Mesendoderm (in vitro differentiated cells): ENCODE measurements around the gene RNF135.

Source experiments
- DNase-seq: peaks from one replicate; pipeline ENCODE4 v3.0.0; 2013
- H2AK5ac ChIP-seq: 2 replicates; pipeline ENCODE4 v1.6.1; 2013; ENCODE audit warnings: low read length, inconsistent platforms
- H2BK120ac ChIP-seq: 2 replicates; pipeline ENCODE4 v1.6.1; 2013; ENCODE audit warnings: low read depth, mild to moderate bottlenecking, low read length, moderate library complexity, mixed read lengths
- H2BK15ac ChIP-seq: replicated peaks from 2 replicates; pipeline ENCODE4 v1.6.1; 2013; ENCODE audit warnings: low read depth, mild to moderate bottlenecking, moderate library complexity
- H2BK5ac ChIP-seq: 2 replicates; pipeline ENCODE4 v1.6.1; 2013; ENCODE audit warnings: low read length, inconsistent platforms
- H3K18ac ChIP-seq: 2 replicates; pipeline ENCODE4 v1.6.1; 2013; ENCODE audit warnings: mild to moderate bottlenecking, low read length, mixed read lengths
- H3K23ac ChIP-seq: one replicate; pipeline ENCODE4 v1.6.1; 2013; ENCODE audit warnings: low read length
- H3K27ac ChIP-seq: 2 replicates; pipeline ENCODE4 v1.5.1; 2013; ENCODE audit warnings: low read depth, mild to moderate bottlenecking, inconsistent platforms, low read length, moderate library complexity
- H3K27me3 ChIP-seq: 2 replicates; pipeline ENCODE4 v1.6.1; 2013; ENCODE audit warnings: low read length, control low read depth, mild to moderate bottlenecking, inconsistent platforms; ENCODE audit not compliant: insufficient read depth, poor library complexity
- H3K36me3 ChIP-seq: 2 replicates; pipeline ENCODE4 v1.6.1; 2013; ENCODE audit warnings: low read length, inconsistent platforms; ENCODE audit not compliant: control insufficient read depth, insufficient read depth
- H3K4ac ChIP-seq: one replicate; pipeline ENCODE4 v1.6.1; 2013; ENCODE audit warnings: low read depth, mild to moderate bottlenecking, low read length, moderate library complexity
- H3K4me1 ChIP-seq: 2 replicates; pipeline ENCODE4 v1.6.1; 2013; ENCODE audit warnings: low read depth, low read length, inconsistent platforms; ENCODE audit not compliant: control insufficient read depth
- H3K4me2 ChIP-seq: 2 replicates; pipeline ENCODE4 v1.6.1; 2013; ENCODE audit warnings: low read length
- H3K4me3 ChIP-seq: 2 replicates; pipeline ENCODE4 v1.5.1; 2013; ENCODE audit warnings: mild to moderate bottlenecking, low read length
- H3K56ac ChIP-seq: one replicate; pipeline ENCODE4 v1.6.1; 2013; ENCODE audit warnings: low read length
- H3K79me1 ChIP-seq: 2 replicates; pipeline ENCODE4 v1.6.1; 2013; ENCODE audit warnings: low read length, inconsistent platforms
- H3K79me2 ChIP-seq: 2 replicates; pipeline ENCODE4 v1.6.1; 2013; ENCODE audit warnings: mild to moderate bottlenecking, low read length; ENCODE audit not compliant: control insufficient read depth, insufficient read depth
- H3K9ac ChIP-seq: 2 replicates; pipeline ENCODE4 v1.6.1; 2013; ENCODE audit warnings: low read length, inconsistent platforms
- H4K5ac ChIP-seq: one replicate; pipeline ENCODE4 v1.6.1; 2013; ENCODE audit warnings: low read length
- H4K8ac ChIP-seq: one replicate; pipeline ENCODE4 v1.6.1; 2013; ENCODE audit warnings: low read depth, mild to moderate bottlenecking, control low read depth, low read length, moderate library complexity
- WGBS: extraction: QIAGEN DNeasy Blood & Tissue Kit; methylation state at CpG from one replicate; pipeline ENCODE4 v1.1.7; 2013; ENCODE audit warnings: low lambda C conversion rate, missing lambda C conversion rate; ENCODE audit not compliant: insufficient coverage; ENCODE audit errors: extremely low coverage; 5-methylcytosine and 5-hydroxymethylcytosine counted together

The RNF135 gene

GRCh38 chr17:30950669-30951399 lies 20.0 kb upstream of the RNF135 start:
- Histone ChIP-seq H2AK5ac (no peak overlapping the region), H3K4me3 (no peak overlapping the region), H2BK120ac (no peak overlapping the region), H3K4ac (no peak overlapping the region), H2BK5ac (no peak overlapping the region), H3K27me3 (no peaks in the 10 kb centered on the region), H4K8ac (no peak overlapping the region), H3K9ac (no peak overlapping the region), H3K79me1 (no peaks in the 10 kb centered on the region), H3K56ac (no peak overlapping the region), H3K36me3 (no peaks in the 10 kb centered on the region), H3K79me2 (no peaks in the 10 kb centered on the region), H4K5ac (no peak overlapping the region), H2BK15ac (no peak overlapping the region), H3K4me1 (no peaks in the 10 kb centered on the region), H3K23ac (no peak overlapping the region), H3K4me2 (no peak overlapping the region), H3K27ac (no peak overlapping the region), H3K18ac (no peak overlapping the region)
- WGBS: no CpG with 5 or more reads among the region's 9 CpGs
- DNase-seq: no peak

- Histone ChIP-seq H3K79me1 (no peaks in the 10 kb centered on the region), H2BK120ac (no peak overlapping the region), H3K79me2 (no peaks in the 10 kb centered on the region), H3K27ac (no peak overlapping the region), H3K9ac (no peak overlapping the region), H3K18ac (no peak overlapping the region), H3K36me3 (no peaks in the 10 kb centered on the region), H2AK5ac (no peak overlapping the region), H3K4me3 (no peak overlapping the region), H3K4me2 (no peak overlapping the region), H3K23ac (no peak overlapping the region), H4K8ac (no peak overlapping the region), H2BK15ac (no peak overlapping the region), H3K27me3 (no peaks in the 10 kb centered on the region), H3K4ac (no peak overlapping the region), H3K56ac (no peak overlapping the region), H3K4me1 (no peaks in the 10 kb centered on the region), H4K5ac (no peak overlapping the region), H2BK5ac (no peak overlapping the region)
- no CpG with 5 or more reads among the region's 9 CpGs for WGBS
- no peak for DNase-seq
These were observed 18.0 kb upstream of the RNF135 start for GRCh38 chr17:30952638-30953393.

GRCh38 chr17:30954046-30954830 lies 16.6 kb upstream of the RNF135 start:
- Histone ChIP-seq H3K4me3 (no peak overlapping the region), H3K9ac (no peak overlapping the region), H2BK5ac (no peak overlapping the region), H3K56ac (no peak overlapping the region), H3K4me2 (no peak overlapping the region), H3K27ac (no peak overlapping the region), H3K18ac (no peak overlapping the region), H2BK15ac (no peak overlapping the region), H3K4me1 (no peaks in the 10 kb centered on the region), H3K36me3 (no peaks in the 10 kb centered on the region), H3K79me2 (no peaks in the 10 kb centered on the region), H2BK120ac (no peak overlapping the region), H4K5ac (no peak overlapping the region), H3K4ac (no peak overlapping the region), H2AK5ac (no peak overlapping the region), H3K27me3 (no peaks in the 10 kb centered on the region), H4K8ac (no peak overlapping the region), H3K79me1 (no peaks in the 10 kb centered on the region), H3K23ac (no peak overlapping the region)
- whole genome bisulfite sequencing: no CpG with 5 or more reads among the region's 6 CpGs
- DNase-seq: no peak

- Histone ChIP-seq H3K4ac (no peak overlapping the region), H3K18ac (no peak overlapping the region), H3K23ac (no peak overlapping the region), H3K4me2 (no peak overlapping the region), H3K79me1 (no peaks in the 10 kb centered on the region), H3K27me3 (no peaks in the 10 kb centered on the region), H3K27ac (no peak overlapping the region), H3K4me3 (no peak overlapping the region), H2AK5ac (no peak overlapping the region), H3K56ac (no peak overlapping the region), H3K9ac (no peak overlapping the region), H2BK15ac (no peak overlapping the region), H4K8ac (no peak overlapping the region), H2BK120ac (no peak overlapping the region), H4K5ac (no peak overlapping the region), H3K4me1 (no peaks in the 10 kb centered on the region), H3K79me2 (no peaks in the 10 kb centered on the region), H3K36me3 (no peaks in the 10 kb centered on the region), H2BK5ac (no peak overlapping the region)
- DNase-seq: peak; percentile 10
- WGBS: no CpG with 5 or more reads among the region's 8 CpGs
These were observed 14.0 kb upstream of the RNF135 start for GRCh38 chr17:30956764-30957374.

GRCh38 chr17:30957741-30958140 lies 13.1 kb upstream of the RNF135 start:
- Histone ChIP-seq H3K18ac (no peak overlapping the region), H2AK5ac (no peak overlapping the region), H3K56ac (no peak overlapping the region), H3K4ac (no peak overlapping the region), H3K27me3 (no peaks in the 10 kb centered on the region), H3K23ac (no peak overlapping the region), H2BK5ac (no peak overlapping the region), H3K4me3 (no peak overlapping the region), H3K79me2 (no peaks in the 10 kb centered on the region), H4K8ac (no peak overlapping the region), H3K4me1 (no peaks in the 10 kb centered on the region), H3K27ac (no peak overlapping the region), H3K79me1 (no peaks in the 10 kb centered on the region), H3K4me2 (no peak overlapping the region), H3K9ac (no peak overlapping the region), H2BK15ac (no peak overlapping the region), H4K5ac (no peak overlapping the region), H3K36me3 (no peaks in the 10 kb centered on the region), H2BK120ac (no peak overlapping the region)
- DNase-seq: no peak
- WGBS: no CpG with 5 or more reads among the region's 6 CpGs
